ENCODE results near the gene ASIP. TPM values are rescaled to one million over a fixed set of nuclear protein-coding genes. Genes with fewer than 3 reads are reported as not detected.

The ASIP gene
- total RNA-seq, 1 donor from 2014 or later: 1.1 TPM

DNA sequence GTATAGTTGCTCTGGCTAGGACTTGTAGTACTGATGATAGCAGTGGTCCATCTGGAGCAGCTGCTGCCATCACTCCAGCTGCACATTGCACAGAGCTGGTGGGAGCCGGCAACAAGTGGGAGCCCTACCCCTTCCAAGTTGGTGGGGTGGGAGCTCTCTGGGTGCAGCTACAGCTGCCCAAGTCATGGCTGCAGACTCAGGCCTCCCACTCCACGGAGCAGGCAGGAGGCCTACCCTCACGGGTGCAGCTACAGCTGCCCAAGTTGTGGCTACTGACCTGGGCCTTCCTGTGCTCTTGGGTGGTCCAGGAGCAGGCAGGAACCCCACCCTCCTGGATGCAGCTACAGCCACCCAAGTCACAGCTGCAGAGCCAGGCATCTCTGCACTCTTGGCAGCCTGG is 32.1 kb upstream of the ASIP start:
- H3K4me3 Mint-ChIP-seq: no peak overlapping the region
- TF ChIP-seq, protein P1, sequence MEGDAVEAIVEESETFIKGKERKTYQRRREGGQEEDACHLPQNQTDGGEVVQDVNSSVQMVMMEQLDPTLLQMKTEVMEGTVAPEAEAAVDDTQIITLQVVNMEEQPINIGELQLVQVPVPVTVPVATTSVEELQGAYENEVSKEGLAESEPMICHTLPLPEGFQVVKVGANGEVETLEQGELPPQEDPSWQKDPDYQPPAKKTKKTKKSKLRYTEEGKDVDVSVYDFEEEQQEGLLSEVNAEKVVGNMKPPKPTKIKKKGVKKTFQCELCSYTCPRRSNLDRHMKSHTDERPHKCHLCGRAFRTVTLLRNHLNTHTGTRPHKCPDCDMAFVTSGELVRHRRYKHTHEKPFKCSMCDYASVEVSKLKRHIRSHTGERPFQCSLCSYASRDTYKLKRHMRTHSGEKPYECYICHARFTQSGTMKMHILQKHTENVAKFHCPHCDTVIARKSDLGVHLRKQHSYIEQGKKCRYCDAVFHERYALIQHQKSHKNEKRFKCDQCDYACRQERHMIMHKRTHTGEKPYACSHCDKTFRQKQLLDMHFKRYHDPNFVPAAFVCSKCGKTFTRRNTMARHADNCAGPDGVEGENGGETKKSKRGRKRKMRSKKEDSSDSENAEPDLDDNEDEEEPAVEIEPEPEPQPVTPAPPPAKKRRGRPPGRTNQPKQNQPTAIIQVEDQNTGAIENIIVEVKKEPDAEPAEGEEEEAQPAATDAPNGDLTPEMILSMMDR (conservative IDR thresholded peaks at IDR 0.05): no peak
- peaks cover 10% of the 10 kb centered on the region for H3K36me3 Mint-ChIP-seq
- no peak overlapping the region for H3K27ac Mint-ChIP-seq
- peaks cover 15% of the 10 kb centered on the region for H3K9me3 Mint-ChIP-seq
- H3K27me3 Mint-ChIP-seq: no peaks in the 10 kb centered on the region
- peaks cover 4% of the 10 kb centered on the region for H3K4me1 Mint-ChIP-seq (ENCODE audit: unreplicated experiment)
- DNase-seq (ENCODE audit: extremely low spot score, unreplicated experiment): no peak

DNA sequence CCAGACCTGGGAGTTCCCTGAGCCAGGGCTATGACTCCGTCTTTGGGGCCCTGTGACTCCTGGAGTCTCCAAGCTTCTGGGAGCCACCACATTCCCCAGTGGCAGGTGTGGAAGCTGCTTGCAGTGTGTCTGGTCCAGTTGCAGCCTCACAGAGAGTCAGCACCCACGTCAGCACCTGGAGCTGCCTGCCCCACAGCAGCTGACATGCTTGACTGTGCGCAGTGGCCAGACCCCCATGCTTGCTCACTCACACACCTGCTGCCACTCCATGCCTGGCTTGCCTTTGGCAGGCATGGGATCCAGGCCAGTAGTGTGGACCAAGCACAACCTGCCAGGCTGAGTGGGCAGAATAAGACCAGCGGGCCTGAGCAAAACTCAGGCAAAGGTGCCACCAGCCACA is 31.0 kb upstream of the ASIP start:
- Mint-ChIP-seq H3K9me3 (peaks cover 15% of the 10 kb centered on the region), H3K4me3 (no peak overlapping the region), H3K36me3 (peaks cover 10% of the 10 kb centered on the region), H3K4me1 (ENCODE audit: unreplicated experiment) (peaks cover under 1% of the 10 kb centered on the region), H3K27ac (no peak overlapping the region), H3K27me3 (no peaks in the 10 kb centered on the region)
- DNase-seq (ENCODE audit: extremely low spot score, unreplicated experiment): no peak
- TF ChIP-seq, protein P1 (conservative IDR thresholded peaks at IDR 0.05): no peak

DNA sequence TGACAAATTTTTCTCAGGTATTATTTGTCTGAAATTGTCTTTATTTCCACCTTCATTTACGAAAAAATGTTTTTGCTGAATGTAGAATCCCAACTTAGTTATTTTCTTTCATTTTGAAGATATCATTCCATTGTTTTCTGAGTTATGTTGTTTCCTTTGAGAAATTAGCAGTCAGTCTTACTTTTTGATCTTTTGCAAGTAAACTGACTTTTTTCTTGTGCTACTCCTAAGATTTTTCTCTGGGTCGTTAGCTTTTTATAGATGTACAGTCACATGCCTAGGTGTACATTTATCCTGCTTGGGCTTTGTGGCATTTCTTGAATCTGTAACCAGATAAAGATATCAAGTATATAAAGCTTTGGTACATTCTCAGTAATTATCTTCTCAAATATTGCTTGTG is 29.6 kb upstream of the ASIP start:
- TF ChIP-seq, protein P1 (conservative IDR thresholded peaks at IDR 0.05): no peak
- Mint-ChIP-seq H3K4me3 (no peak overlapping the region), H3K9me3 (peaks cover 15% of the 10 kb centered on the region), H3K36me3 (peaks cover 5% of the 10 kb centered on the region), H3K27me3 (peaks cover 4% of the 10 kb centered on the region), H3K4me1 (ENCODE audit: unreplicated experiment) (no peaks in the 10 kb centered on the region), H3K27ac (no peak overlapping the region)
- no peak for DNase-seq (ENCODE audit: extremely low spot score, unreplicated experiment)

DNA sequence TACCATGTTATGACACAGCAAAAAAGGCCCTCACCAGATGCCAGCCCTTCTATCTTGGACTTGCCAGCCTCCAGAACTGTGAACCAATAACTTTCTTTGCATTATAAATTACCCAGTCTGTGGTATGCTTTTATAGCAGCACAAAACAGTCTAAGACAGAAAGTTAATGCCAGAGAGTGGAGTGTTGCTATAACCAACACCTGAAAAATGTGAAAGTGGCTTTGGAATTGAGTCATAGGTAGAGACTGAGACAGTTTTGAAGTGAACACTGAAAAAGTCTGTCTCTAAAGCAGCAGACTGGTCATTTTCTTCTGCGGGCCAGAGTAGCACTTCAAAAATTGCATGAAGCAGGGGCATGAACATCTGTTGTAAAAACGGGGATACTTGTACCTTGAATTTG is 28.0 kb upstream of the ASIP start:
- peaks cover 11% of the 10 kb centered on the region for H3K9me3 Mint-ChIP-seq
- H3K27ac Mint-ChIP-seq: no peak overlapping the region
- no peaks in the 10 kb centered on the region for H3K36me3 Mint-ChIP-seq
- H3K4me1 Mint-ChIP-seq (ENCODE audit: unreplicated experiment): no peaks in the 10 kb centered on the region
- H3K27me3 Mint-ChIP-seq: peaks cover 10% of the 10 kb centered on the region
- H3K4me3 Mint-ChIP-seq: no peak overlapping the region
- no peak for DNase-seq (ENCODE audit: extremely low spot score, unreplicated experiment)
- TF ChIP-seq, protein P1 (conservative IDR thresholded peaks at IDR 0.05): no peak

DNA sequence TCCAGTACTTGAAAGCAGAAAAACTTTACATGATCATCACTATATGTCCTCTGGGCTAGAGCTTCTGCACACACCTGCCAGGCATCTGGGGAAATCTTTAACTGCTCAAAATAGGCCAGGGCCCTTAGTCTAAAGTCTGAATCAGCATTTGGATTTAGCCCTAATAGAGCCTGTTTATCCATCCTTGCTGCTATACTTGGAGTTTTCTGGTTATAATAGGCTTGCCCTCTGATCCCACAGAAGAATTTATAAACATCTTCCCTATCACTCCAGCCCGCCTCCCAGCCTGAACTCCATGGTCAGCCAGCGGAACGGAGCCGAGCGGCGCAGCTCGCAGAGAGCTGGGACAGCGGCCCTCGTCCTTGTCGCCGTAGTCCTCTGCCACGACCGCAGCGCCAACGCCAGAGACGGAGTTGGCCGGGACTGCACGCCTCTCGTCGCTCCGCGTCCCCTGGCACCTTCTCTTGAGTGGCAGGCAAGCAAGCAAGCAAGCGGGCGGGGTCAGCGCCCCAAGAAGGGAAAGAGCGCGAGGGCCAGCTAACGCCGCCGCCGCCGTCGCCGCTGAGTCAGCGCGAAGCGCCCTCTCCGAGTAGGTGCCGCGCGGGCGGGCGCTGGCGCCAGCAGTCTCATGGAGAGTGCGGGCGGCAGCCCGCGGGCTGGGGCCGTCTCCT is 25.4 kb upstream of the ASIP start:
- peaks cover 6% of the 10 kb centered on the region for H3K9me3 Mint-ChIP-seq
- H3K27ac Mint-ChIP-seq: peak overlapping the region; percentile 83
- no peaks in the 10 kb centered on the region for H3K4me1 Mint-ChIP-seq (ENCODE audit: unreplicated experiment)
- no peak overlapping the region for H3K4me3 Mint-ChIP-seq
- H3K36me3 Mint-ChIP-seq: no peaks in the 10 kb centered on the region
- TF ChIP-seq, protein P1 (conservative IDR thresholded peaks at IDR 0.05): no peak
- DNase-seq (ENCODE audit: extremely low spot score, unreplicated experiment): peak; percentile 89
- peaks cover 18% of the 10 kb centered on the region for H3K27me3 Mint-ChIP-seq

Measured in type B pancreatic cell (in vitro differentiated cells).